NT2/D1 (cell line): Measurements from ENCODE around the gene MATN1.

ENCODE experiments used
- DNase-seq: peaks from one replicate; pipeline ENCODE4 v3.0.0-alpha.2; 2011; ENCODE audit warnings: low read depth, low spot score
- H3K27me3 ChIP-seq: 2 replicates; pipeline ENCODE4 v1.6.0; 2011; ENCODE audit warnings: mild to moderate bottlenecking; ENCODE audit not compliant: insufficient read length, insufficient read depth
- H3K36me3 ChIP-seq: 2 replicates; pipeline ENCODE4 v1.6.1; 2011; ENCODE audit warnings: mild to moderate bottlenecking, low read length, mixed read lengths; ENCODE audit not compliant: insufficient read depth, insufficient read length
- H3K4me1 ChIP-seq: 2 replicates; pipeline ENCODE4 v1.5.1; 2011; ENCODE audit not compliant: insufficient read depth, insufficient read length
- H3K4me3 ChIP-seq: 2 replicates; pipeline ENCODE4 v1.5.1; 2011; ENCODE audit warnings: low read depth; ENCODE audit not compliant: insufficient read length
- H3K9ac ChIP-seq: 2 replicates; pipeline ENCODE4 v1.6.0; 2011; ENCODE audit warnings: low read depth; ENCODE audit not compliant: insufficient read length
- H3K9me3 ChIP-seq: 2 replicates; pipeline ENCODE4 v1.5.1; 2011; ENCODE audit warnings: mild to moderate bottlenecking, low read length; ENCODE audit not compliant: insufficient read depth
- SUZ12 ChIP-seq: IDR thresholded peaks from 2 replicates; pipeline ENCODE4 v1.6.1; 2011; ENCODE audit not compliant: insufficient read length, insufficient read depth; ENCODE audit errors: extremely low read depth
- YY1 ChIP-seq: IDR thresholded peaks from 2 replicates; pipeline ENCODE4 v1.6.1; 2011; ENCODE audit not compliant: insufficient read length, insufficient read depth
- ZNF274 ChIP-seq: IDR thresholded peaks from 2 replicates; pipeline ENCODE4 v1.6.1; 2011; ENCODE audit warnings: mild to moderate bottlenecking, low read depth, low read length

The MATN1 gene

DNA sequence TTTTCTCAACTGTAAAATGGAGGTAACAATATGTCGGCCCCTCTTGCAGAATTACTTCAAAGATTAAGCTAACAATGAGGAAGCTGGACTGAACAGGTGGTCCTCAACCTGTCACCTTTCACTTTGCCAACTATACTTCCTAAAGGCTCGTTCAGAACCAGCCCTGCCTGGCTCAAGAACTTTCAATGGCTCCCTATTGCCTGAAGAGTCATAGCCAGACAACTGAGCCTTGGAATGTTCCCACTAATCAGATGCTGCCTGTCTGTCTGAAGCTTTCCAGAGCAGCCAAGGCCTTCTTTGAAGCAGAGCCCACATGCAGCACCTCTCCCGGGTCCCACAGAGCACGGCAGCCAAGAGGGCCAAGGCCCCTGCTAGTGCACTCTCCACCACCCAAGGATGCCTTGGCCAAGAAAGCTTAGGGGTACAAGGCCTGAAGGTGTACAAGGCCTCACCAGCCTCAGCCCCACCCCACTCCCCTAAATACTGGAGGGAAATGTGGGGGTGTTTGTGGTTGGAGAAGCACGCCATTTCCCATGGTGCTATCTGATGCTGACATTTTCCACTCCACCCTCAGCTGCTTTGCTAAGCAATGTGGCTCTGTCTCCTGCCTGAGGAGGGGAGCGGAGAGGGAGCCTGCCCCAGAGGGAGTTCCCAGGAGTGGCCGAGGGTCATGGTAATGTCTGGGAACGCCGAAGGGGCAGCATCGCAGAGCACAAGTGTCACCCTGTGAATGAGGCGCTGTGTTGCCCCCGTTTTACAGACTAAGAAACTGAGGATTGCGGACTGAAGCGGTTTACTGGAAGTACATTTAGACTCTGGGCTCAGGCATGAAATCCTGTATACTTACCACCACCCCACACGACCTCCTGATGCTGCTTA is 42.4 kb upstream of the MATN1 start:
- no peaks in the 10 kb centered on the region for H3K36me3 ChIP-seq
- H3K4me3 ChIP-seq, result no peak overlapping the region
- no peak overlapping the region for H3K9ac ChIP-seq
- H3K4me1 ChIP-seq, result peaks cover 43% of the 10 kb centered on the region
- H3K9me3 ChIP-seq, result no peaks in the 10 kb centered on the region
- no peak for DNase-seq
- peaks cover 2% of the 10 kb centered on the region for H3K27me3 ChIP-seq
- TF ChIP-seq ZNF274, result no peak
- TF ChIP-seq SUZ12, result no peak
- no peak for TF ChIP-seq YY1

GRCh38 chr1:30764939-30765555 is 41.7 kb upstream of the MATN1 start:
- Histone ChIP-seq H3K4me3 (no peak overlapping the region), H3K27me3 (peaks cover 3% of the 10 kb centered on the region), H3K9me3 (no peaks in the 10 kb centered on the region), H3K4me1 (peaks cover 49% of the 10 kb centered on the region), H3K36me3 (no peaks in the 10 kb centered on the region), H3K9ac (no peak overlapping the region)
- TF ChIP-seq YY1 (no peak), ZNF274 (no peak), SUZ12 (no peak)
- DNase-seq, result no peak

- H3K9ac ChIP-seq, result no peak overlapping the region
- DNase-seq, result no peak
- no peak overlapping the region for H3K4me3 ChIP-seq
- TF ChIP-seq ZNF274, result no peak
- no peak for TF ChIP-seq YY1
- TF ChIP-seq SUZ12, result no peak
- peaks cover 3% of the 10 kb centered on the region for H3K27me3 ChIP-seq
- H3K4me1 ChIP-seq, result peaks cover 52% of the 10 kb centered on the region
- no peaks in the 10 kb centered on the region for H3K9me3 ChIP-seq
- H3K36me3 ChIP-seq, result no peaks in the 10 kb centered on the region
Observed at GRCh38 chr1:30764396-30764795, 41.0 kb upstream of the MATN1 start.

- Histone ChIP-seq H3K9me3 (no peaks in the 10 kb centered on the region), H3K36me3 (no peaks in the 10 kb centered on the region), H3K4me1 (peaks cover 54% of the 10 kb centered on the region), H3K9ac (peak overlapping the region; percentile 34), H3K4me3 (no peak overlapping the region), H3K27me3 (peaks cover 3% of the 10 kb centered on the region)
- DNase-seq, result no peak
- TF ChIP-seq YY1, result no peak
- no peak for TF ChIP-seq SUZ12
Observed at GRCh38 chr1:30763651-30764248, 40.4 kb upstream of the MATN1 start.

GRCh38 chr1:30762930-30763650 is 39.7 kb upstream of the MATN1 start:
- Histone ChIP-seq H3K9me3 (no peaks in the 10 kb centered on the region), H3K4me1 (peaks cover 53% of the 10 kb centered on the region), H3K9ac (peak overlapping the region; percentile 34), H3K4me3 (no peak overlapping the region), H3K27me3 (peaks cover 3% of the 10 kb centered on the region), H3K36me3 (no peaks in the 10 kb centered on the region)
- DNase-seq, result no peak
- TF ChIP-seq ZNF274 (no peak), YY1 (no peak), SUZ12 (no peak)

DNA sequence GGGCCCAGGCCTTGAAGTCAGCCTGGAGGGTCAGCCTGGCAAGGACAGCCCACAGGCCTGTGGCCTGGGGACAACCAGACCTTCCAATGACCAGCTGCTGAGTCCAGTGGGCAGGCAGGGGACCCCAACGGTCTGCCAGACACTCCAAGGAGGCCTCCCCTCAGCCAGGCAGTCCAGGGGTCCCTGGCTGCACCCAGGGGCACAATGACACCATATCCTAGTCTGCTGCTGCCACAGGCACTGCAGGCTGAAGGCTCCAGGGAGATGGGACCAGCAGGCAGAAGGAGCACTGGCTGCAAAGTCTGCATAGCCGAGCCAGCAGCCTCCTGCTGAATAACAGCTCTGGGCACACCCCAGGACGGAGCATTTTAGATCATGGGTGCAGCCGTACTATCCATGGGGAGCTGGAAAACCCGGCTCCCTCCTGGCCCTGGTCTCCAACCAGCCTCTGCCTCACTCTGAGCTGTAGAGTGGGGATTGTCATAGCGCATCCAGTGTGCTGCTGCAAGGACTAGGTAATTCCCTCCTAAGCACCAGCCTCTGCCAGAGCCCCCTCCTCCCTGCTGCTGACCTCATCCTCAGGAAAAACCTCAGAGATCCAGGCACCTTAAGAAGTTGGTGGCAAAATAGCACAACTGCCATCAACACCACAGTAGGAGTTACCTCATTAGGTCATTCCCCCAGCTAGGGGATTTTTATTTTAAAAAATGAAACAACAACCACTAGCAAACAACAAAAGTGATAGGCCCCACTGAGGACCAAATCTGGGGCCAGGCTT is 39.0 kb upstream of the MATN1 start:
- TF ChIP-seq SUZ12 (no peak), ZNF274 (no peak), YY1 (no peak)
- H3K4me1 ChIP-seq, result peaks cover 53% of the 10 kb centered on the region
- peak overlapping the region; percentile 57 for H3K9ac ChIP-seq

More for the DNA sequence above, 39.0 kb upstream of the MATN1 start:
- H3K4me3 ChIP-seq, result no peak overlapping the region
- no peak for DNase-seq
- no peaks in the 10 kb centered on the region for H3K36me3 ChIP-seq
- H3K27me3 ChIP-seq, result peaks cover 3% of the 10 kb centered on the region
- H3K9me3 ChIP-seq, result no peaks in the 10 kb centered on the region
